ENCODE data around the gene PTPRE.

Gene PTPRE

GRCh38 chr10:128058106-128058749 lies 151.3 kb downstream of the PTPRE start:
- no peak for TF ChIP-seq GATA3 (IDR thresholded peaks at IDR 0.05; ENCODE audit: low read depth, low read length)
- no peak for TF ChIP-seq GATA2 (IDR thresholded peaks at IDR 0.05; ENCODE audit: low read depth, low read length)

GRCh38 chr10:128058750-128059134 lies 151.8 kb downstream of the PTPRE start:
- no peak for TF ChIP-seq GATA2 (IDR thresholded peaks at IDR 0.05; ENCODE audit: low read depth, low read length)
- no peak for TF ChIP-seq GATA3 (IDR thresholded peaks at IDR 0.05; ENCODE audit: low read depth, low read length)

GRCh38 chr10:128059266-128059981 lies 152.5 kb downstream of the PTPRE start:
- TF ChIP-seq GATA2 (IDR thresholded peaks at IDR 0.05; ENCODE audit: low read depth, low read length): no peak
- no peak for TF ChIP-seq GATA3 (IDR thresholded peaks at IDR 0.05; ENCODE audit: low read depth, low read length)

- TF ChIP-seq GATA3 (IDR thresholded peaks at IDR 0.05; ENCODE audit: low read depth, low read length) (no peak), GATA2 (IDR thresholded peaks at IDR 0.05; ENCODE audit: low read depth, low read length) (no peak)
These were observed 153.0 kb downstream of the PTPRE start for GRCh38 chr10:128059982-128060293.

GRCh38 chr10:128060341-128061250 lies 153.7 kb downstream of the PTPRE start:
- TF ChIP-seq GATA3 (IDR thresholded peaks at IDR 0.05; ENCODE audit: low read depth, low read length): no peak
- TF ChIP-seq GATA2 (IDR thresholded peaks at IDR 0.05; ENCODE audit: low read depth, low read length): no peak

- TF ChIP-seq GATA2 (IDR thresholded peaks at IDR 0.05; ENCODE audit: low read depth, low read length) (no peak), GATA3 (IDR thresholded peaks at IDR 0.05; ENCODE audit: low read depth, low read length) (no peak)
These were observed 154.7 kb downstream of the PTPRE start for GRCh38 chr10:128061306-128062300.

- TF ChIP-seq GATA2 (IDR thresholded peaks at IDR 0.05; ENCODE audit: low read depth, low read length) (no peak; the same call in 1 of the 2 replicates), GATA3 (IDR thresholded peaks at IDR 0.05; ENCODE audit: low read depth, low read length) (no peak)
These were observed 155.5 kb downstream of the PTPRE start for GRCh38 chr10:128062331-128062880.

- TF ChIP-seq GATA2 (IDR thresholded peaks at IDR 0.05; ENCODE audit: low read depth, low read length): no peak
These were observed 156.1 kb downstream of the PTPRE start for GRCh38 chr10:128062881-128063563.

- TF ChIP-seq GATA3 (IDR thresholded peaks at IDR 0.05; ENCODE audit: low read depth, low read length) (no peak), GATA2 (IDR thresholded peaks at IDR 0.05; ENCODE audit: low read depth, low read length) (no peak)
These were observed 156.8 kb downstream of the PTPRE start for GRCh38 chr10:128063736-128064107.

GRCh38 chr10:128064108-128064969 lies 157.4 kb downstream of the PTPRE start:
- TF ChIP-seq GATA2 (IDR thresholded peaks at IDR 0.05; ENCODE audit: low read depth, low read length) (no peak), GATA3 (IDR thresholded peaks at IDR 0.05; ENCODE audit: low read depth, low read length) (no peak)

- TF ChIP-seq GATA3 (IDR thresholded peaks at IDR 0.05; ENCODE audit: low read depth, low read length): no peak
- TF ChIP-seq GATA2 (IDR thresholded peaks at IDR 0.05; ENCODE audit: low read depth, low read length): no peak
These were observed 158.2 kb downstream of the PTPRE start for GRCh38 chr10:128064970-128065580.

Data from SH-SY5Y (cell line).